ENCODE data around the gene HECTD4. TPM values are rescaled to one million over a fixed set of nuclear protein-coding genes. Genes with fewer than 3 reads are reported as not detected.

The HECTD4 gene
- total RNA-seq, 4 donors from 2014 or later, result 53.7 to 168 (median 62.9) TPM

GRCh38 chr12:112362310-112362709, 19.9 kb downstream of the HECTD4 start:
- H3K36me3 ChIP-seq, result no peaks in the 10 kb centered on the region
- no peaks in the 10 kb centered on the region for H3K4me1 ChIP-seq
- H3K27me3 ChIP-seq, result no peaks in the 10 kb centered on the region
- H3K9me3 ChIP-seq, result no peaks in the 10 kb centered on the region
- TF ChIP-seq POLR2A (IDR thresholded peaks at IDR 0.05) (no peak), CTCF (IDR thresholded peaks at IDR 0.05) (no peak), EP300 (IDR thresholded peaks at IDR 0.05) (no peak), POLR2AphosphoS5 (IDR thresholded peaks at IDR 0.05) (no peak)
- H3K4me3 ChIP-seq, result no peak overlapping the region
- WGBS, result 96% methylated on average over 3 of the region's 3 CpGs
- H3K27ac ChIP-seq, result no peak overlapping the region
- DNase-seq (ENCODE audit: low spot score in 2 of 2), result no peak

GRCh38 chr12:112361271-112361670, 21.0 kb downstream of the HECTD4 start:
- H3K27me3 ChIP-seq, result no peaks in the 10 kb centered on the region
- 96% methylated on average over 4 of the region's 4 CpGs for WGBS
- H3K4me3 ChIP-seq, result no peak overlapping the region
- no peak overlapping the region for H3K27ac ChIP-seq
- H3K9me3 ChIP-seq, result no peaks in the 10 kb centered on the region
- no peaks in the 10 kb centered on the region for H3K36me3 ChIP-seq
- DNase-seq (ENCODE audit: low spot score in 2 of 2), result no peak
- no peaks in the 10 kb centered on the region for H3K4me1 ChIP-seq
- no peak for TF ChIP-seq CTCF (IDR thresholded peaks at IDR 0.05)
- no peak for TF ChIP-seq EP300 (IDR thresholded peaks at IDR 0.05)
- TF ChIP-seq POLR2AphosphoS5 (IDR thresholded peaks at IDR 0.05), result no peak
- no peak for TF ChIP-seq POLR2A (IDR thresholded peaks at IDR 0.05)

- Histone ChIP-seq H3K9me3 (no peaks in the 10 kb centered on the region), H3K27me3 (no peaks in the 10 kb centered on the region), H3K27ac (no peak overlapping the region), H3K36me3 (no peaks in the 10 kb centered on the region), H3K4me1 (no peaks in the 10 kb centered on the region), H3K4me3 (no peak overlapping the region)
- over 99% methylated on average over 4 of the region's 4 CpGs for WGBS
- DNase-seq (ENCODE audit: low spot score in 2 of 2), result no peak
- TF ChIP-seq CTCF (IDR thresholded peaks at IDR 0.05) (no peak), POLR2A (IDR thresholded peaks at IDR 0.05) (no peak), POLR2AphosphoS5 (IDR thresholded peaks at IDR 0.05) (no peak), EP300 (IDR thresholded peaks at IDR 0.05) (no peak)
Measured at GRCh38 chr12:112359290-112359689, 22.9 kb downstream of the HECTD4 start.

GRCh38 chr12:112357214-112357613, 25.0 kb downstream of the HECTD4 start:
- no peak for DNase-seq (ENCODE audit: low spot score in 2 of 2)
- no peaks in the 10 kb centered on the region for H3K9me3 ChIP-seq
- no peak overlapping the region for H3K27ac ChIP-seq
- H3K4me3 ChIP-seq, result no peak overlapping the region
- no peak for TF ChIP-seq EP300 (IDR thresholded peaks at IDR 0.05)
- TF ChIP-seq CTCF (IDR thresholded peaks at IDR 0.05), result no peak
- no peak for TF ChIP-seq POLR2A (IDR thresholded peaks at IDR 0.05)
- TF ChIP-seq POLR2AphosphoS5 (IDR thresholded peaks at IDR 0.05), result no peak
- no peaks in the 10 kb centered on the region for H3K27me3 ChIP-seq
- H3K4me1 ChIP-seq, result peaks cover 10% of the 10 kb centered on the region
- WGBS, result 69% methylated on average over 2 of the region's 2 CpGs
- no peaks in the 10 kb centered on the region for H3K36me3 ChIP-seq

GRCh38 chr12:112354399-112354798, 27.8 kb downstream of the HECTD4 start:
- Histone ChIP-seq H3K4me1 (peaks cover 35% of the 10 kb centered on the region), H3K4me3 (no peak overlapping the region), H3K27ac (no peak overlapping the region), H3K27me3 (no peaks in the 10 kb centered on the region), H3K36me3 (no peaks in the 10 kb centered on the region), H3K9me3 (no peaks in the 10 kb centered on the region)
- DNase-seq (ENCODE audit: low spot score in 2 of 2), result no peak
- WGBS, result 88% methylated on average over 4 of the region's 4 CpGs
- no peak for TF ChIP-seq POLR2A (IDR thresholded peaks at IDR 0.05)
- TF ChIP-seq CTCF (IDR thresholded peaks at IDR 0.05), result no peak
- TF ChIP-seq POLR2AphosphoS5 (IDR thresholded peaks at IDR 0.05), result no peak
- no peak for TF ChIP-seq EP300 (IDR thresholded peaks at IDR 0.05)

Measured in suprapubic skin (tissue), 4 donors.